Activated CD4-positive, alpha-beta T cell treated with anti-CD3 and anti-CD28 coated beads, Interleukin-10, Interleukin-2, amounts not matched to agents 100 ng/mL and 50 ng/mL, durations not matched to agents 16 hours and 8 hours (primary cell): Measurements from ENCODE around the gene MTHFD1L.

ENCODE experiments used
- DNase-seq: peaks from one replicate; pipeline ENCODE4 v3.0.0-alpha.2; 2020

Gene MTHFD1L

GRCh38 chr6:150899231-150899630 lies 33.7 kb downstream of the MTHFD1L start:
- DNase-seq = no peak

GRCh38 chr6:150900049-150900448 lies 34.5 kb downstream of the MTHFD1L start:
- DNase-seq = no peak

- DNase-seq = no peak
These were observed 36.8 kb downstream of the MTHFD1L start for GRCh38 chr6:150902142-150902776.

GRCh38 chr6:150905769-150906168 lies 40.3 kb downstream of the MTHFD1L start:
- peak; percentile 23 for DNase-seq

- no peak for DNase-seq
These were observed 41.3 kb downstream of the MTHFD1L start for GRCh38 chr6:150906641-150907326.

- DNase-seq = no peak
These were observed 41.9 kb downstream of the MTHFD1L start for GRCh38 chr6:150907383-150907782.

- DNase-seq = no peak
These were observed 43.4 kb downstream of the MTHFD1L start for GRCh38 chr6:150908901-150909300.

- no peak for DNase-seq
These were observed 45.1 kb downstream of the MTHFD1L start for GRCh38 chr6:150910561-150910960.

- DNase-seq = no peak
These were observed 48.9 kb downstream of the MTHFD1L start for GRCh38 chr6:150914372-150914771.

- no peak for DNase-seq
These were observed 49.8 kb downstream of the MTHFD1L start for GRCh38 chr6:150915131-150915879.

- no peak for DNase-seq
These were observed 50.4 kb downstream of the MTHFD1L start for GRCh38 chr6:150915880-150916265.

- DNase-seq = no peak
These were observed 54.4 kb downstream of the MTHFD1L start for GRCh38 chr6:150919938-150920337.

GRCh38 chr6:150922137-150922536 lies 56.6 kb downstream of the MTHFD1L start:
- no peak for DNase-seq

GRCh38 chr6:150924808-150925589 lies 59.5 kb downstream of the MTHFD1L start:
- DNase-seq = no peak

- no peak for DNase-seq
These were observed 60.1 kb downstream of the MTHFD1L start for GRCh38 chr6:150925590-150925928.

GRCh38 chr6:150925976-150926375 lies 60.5 kb downstream of the MTHFD1L start:
- DNase-seq = no peak

- DNase-seq = no peak
These were observed 63.4 kb downstream of the MTHFD1L start for GRCh38 chr6:150928882-150929281.

- no peak for DNase-seq
These were observed 63.9 kb downstream of the MTHFD1L start for GRCh38 chr6:150929416-150929815.

GRCh38 chr6:150930841-150931240 lies 65.3 kb downstream of the MTHFD1L start:
- DNase-seq = no peak

- no peak for DNase-seq
These were observed 65.9 kb downstream of the MTHFD1L start for GRCh38 chr6:150931405-150931804.

- no peak for DNase-seq
These were observed 67.5 kb downstream of the MTHFD1L start for GRCh38 chr6:150932996-150933395.

- DNase-seq = no peak
These were observed 68.9 kb downstream of the MTHFD1L start for GRCh38 chr6:150934380-150934779.

GRCh38 chr6:150936021-150936555 lies 70.6 kb downstream of the MTHFD1L start:
- no peak for DNase-seq
